GM19023 (cell line): ENCODE results near the gene PLA1A.
"Not testable (repeated sequence)": the region's sequence is repeated elsewhere in the genome, so short reads cannot be mapped to it uniquely, and the experiment has no call there.

Experiments used
- ATAC-seq: cut with Tn5 transposase; IDR thresholded peaks from one replicate; pipeline ENCODE4 v1.9.1; 2021; ENCODE audit warnings: mild to moderate bottlenecking, moderate library complexity; ENCODE audit not compliant: unreplicated experiment

PLA1A gene

GRCh38 chr3:119575507-119575906, 22.2 kb upstream of the PLA1A start:
- ATAC-seq, result no peak

GRCh38 chr3:119579366-119580066, 18.2 kb upstream of the PLA1A start, which contains the start of gene ADPRH:
Gene ADPRH (plus strand): TSS chr3:119579492. CDS start chr3:119582170, 2,678 bp downstream.
- peak; percentile 70 for ATAC-seq

GRCh38 chr3:119580067-119580760, 17.5 kb upstream of the PLA1A start:
- ATAC-seq, result peak; percentile 70

GRCh38 chr3:119582178-119582577, 15.5 kb upstream of the PLA1A start:
- ATAC-seq, result peak; percentile 41

- ATAC-seq, result no peak
Measured at GRCh38 chr3:119585208-119585607, 12.5 kb upstream of the PLA1A start.

- no peak for ATAC-seq
Measured at GRCh38 chr3:119585856-119586570, 11.7 kb upstream of the PLA1A start.

- ATAC-seq, result no peak
Measured at GRCh38 chr3:119586733-119587172, 10.9 kb upstream of the PLA1A start.

- no peak for ATAC-seq
Measured at GRCh38 chr3:119588112-119588511, 9.6 kb upstream of the PLA1A start.

- no peak for ATAC-seq
Measured at GRCh38 chr3:119589102-119589773, 8.4 kb upstream of the PLA1A start.

GRCh38 chr3:119590706-119591105, 7.0 kb upstream of the PLA1A start:
- ATAC-seq, result no peak

GRCh38 chr3:119592861-119593260, 4.8 kb upstream of the PLA1A start:
- no peak for ATAC-seq

- ATAC-seq, result no peak
Measured at GRCh38 chr3:119594066-119594465, 3.6 kb upstream of the PLA1A start.

- not testable (repeated sequence) for ATAC-seq
Measured at GRCh38 chr3:119594929-119595328, 2.8 kb upstream of the PLA1A start.

GRCh38 chr3:119595639-119596334, 1.9 kb upstream of the PLA1A start:
- no peak for ATAC-seq

GRCh38 chr3:119596398-119596797, 1.3 kb upstream of the PLA1A start:
- no peak for ATAC-seq

GRCh38 chr3:119598410-119599098, 869 bp downstream of the PLA1A start:
- peak; percentile 53 for ATAC-seq

- ATAC-seq, result no peak
Measured at GRCh38 chr3:119599558-119600174, 2.0 kb downstream of the PLA1A start.

GRCh38 chr3:119600732-119601131, 3.0 kb downstream of the PLA1A start:
- peak; percentile 66 for ATAC-seq

- peak; percentile 14 for ATAC-seq
Measured at GRCh38 chr3:119601154-119601553, 3.5 kb downstream of the PLA1A start.
